ENCODE results near the gene RPS21.

RPS21 gene

GRCh38 chr20:62428396-62429295, 41.7 kb downstream of the RPS21 start:
- DNase-seq (no peak), ATAC-seq (replicated peaks) (no peak)
- Mint-ChIP-seq H3K27me3 (peaks cover 24 to 57% of the 10 kb centered on the region in 2 donors), H3K4me3 (no peak overlapping the region), H3K4me1 (no peaks in the 10 kb centered on the region), H3K9me3 (peaks cover 0 to 3% of the 10 kb centered on the region in 2 donors), H3K27ac (no peak overlapping the region), H3K36me3 (no peaks in the 10 kb centered on the region)

GRCh38 chr20:62429455-62430310, 42.8 kb downstream of the RPS21 start:
- Mint-ChIP-seq H3K27ac (no peak overlapping the region), H3K9me3 (peaks cover 0 to 3% of the 10 kb centered on the region in 2 donors), H3K36me3 (no peaks in the 10 kb centered on the region), H3K27me3 (peaks cover 34 to 59% of the 10 kb centered on the region in 2 donors), H3K4me1 (no peaks in the 10 kb centered on the region), H3K4me3 (no peak overlapping the region)
- DNase-seq (no peak), ATAC-seq (replicated peaks) (no peak)

- Mint-ChIP-seq H3K9me3 (peaks cover 0 to 3% of the 10 kb centered on the region in 2 donors), H3K27me3 (peaks cover 41 to 61% of the 10 kb centered on the region in 2 donors)
Observed at GRCh38 chr20:62430311-62430853, 43.5 kb downstream of the RPS21 start.

GRCh38 chr20:62430866-62431447, 44.1 kb downstream of the RPS21 start:
- ATAC-seq (replicated peaks) (no peak), DNase-seq (no peak)
- no peaks in the 10 kb centered on the region for H3K4me1 Mint-ChIP-seq
- no peak overlapping the region for H3K27ac Mint-ChIP-seq
- H3K9me3 Mint-ChIP-seq: no peaks in the 10 kb centered on the region
- H3K36me3 Mint-ChIP-seq: no peaks in the 10 kb centered on the region
- peaks cover 44 to 67% of the 10 kb centered on the region in 2 donors for H3K27me3 Mint-ChIP-seq
- H3K4me3 Mint-ChIP-seq: no peak overlapping the region

More at GRCh38 chr20:62430311-62430853, 43.5 kb downstream of the RPS21 start:
- H3K4me3 Mint-ChIP-seq: no peak overlapping the region
- H3K4me1 Mint-ChIP-seq: no peaks in the 10 kb centered on the region
- H3K27ac Mint-ChIP-seq: no peak overlapping the region
- DNase-seq (no peak), ATAC-seq (replicated peaks) (no peak)
- H3K36me3 Mint-ChIP-seq: no peaks in the 10 kb centered on the region

GRCh38 chr20:62433658-62434497, 47.0 kb downstream of the RPS21 start:
- Mint-ChIP-seq H3K9me3 (no peaks in the 10 kb centered on the region), H3K27me3 (peaks cover 49 to 81% of the 10 kb centered on the region in 2 donors), H3K36me3 (no peaks in the 10 kb centered on the region), H3K4me1 (peaks cover 3 to 6% of the 10 kb centered on the region in 2 donors), H3K4me3 (no peak overlapping the region), H3K27ac (no peak overlapping the region)
- DNase-seq (no peak), ATAC-seq (replicated peaks) (no peak)

- DNase-seq: no peak
- H3K27ac Mint-ChIP-seq: no peak overlapping the region
Observed at GRCh38 chr20:62436692-62437091, 49.8 kb downstream of the RPS21 start.

GRCh38 chr20:62437496-62437895, 50.6 kb downstream of the RPS21 start:
- DNase-seq (no peak), ATAC-seq (replicated peaks) (no peak)
- H3K4me3 Mint-ChIP-seq: no peak overlapping the region
- H3K4me1 Mint-ChIP-seq: peaks cover 13 to 15% of the 10 kb centered on the region in 2 donors
- H3K27ac Mint-ChIP-seq: no peak overlapping the region
- H3K36me3 Mint-ChIP-seq: no peaks in the 10 kb centered on the region
- H3K9me3 Mint-ChIP-seq: no peaks in the 10 kb centered on the region
- H3K27me3 Mint-ChIP-seq: peaks cover 48 to 69% of the 10 kb centered on the region in 2 donors

More at GRCh38 chr20:62436692-62437091, 49.8 kb downstream of the RPS21 start:
- Mint-ChIP-seq H3K27me3 (peaks cover 48 to 72% of the 10 kb centered on the region in 2 donors), H3K4me1 (peaks cover 13 to 15% of the 10 kb centered on the region in 2 donors), H3K4me3 (no peak overlapping the region), H3K36me3 (no peaks in the 10 kb centered on the region), H3K9me3 (no peaks in the 10 kb centered on the region)
- ATAC-seq (replicated peaks): no peak

GRCh38 chr20:62437927-62438326, 51.0 kb downstream of the RPS21 start:
- Mint-ChIP-seq H3K9me3 (no peaks in the 10 kb centered on the region), H3K27ac (peak overlapping the region; percentile 67), H3K36me3 (no peaks in the 10 kb centered on the region), H3K4me3 (no peak overlapping the region), H3K27me3 (peaks cover 47 to 65% of the 10 kb centered on the region in 2 donors), H3K4me1 (peaks cover 13 to 15% of the 10 kb centered on the region in 2 donors)
- DNase-seq (no peak), ATAC-seq (replicated peaks) (no peak)

All from stimulated activated naive B cell treated with anti-CD40 and anti-IgM and Interleukin-4, amounts not matched to agents 10 μg/mL and 1 μg/mL and 100 μg/mL, for 72 hours (primary cell).